ENCODE data around the gene AGMO. TPM values are rescaled to one million over a fixed set of nuclear protein-coding genes. Genes with fewer than 3 reads are reported as not detected.

The AGMO gene
- total and polyA plus RNA-seq, 2 of the 8 experiments (the other 6 are each of a cell fraction or from before 2014, with no cell fraction given) = 0.22 to 0.45 TPM

GRCh38 chr7:15594461-15594860 lies 32.6 kb upstream of the AGMO start:
- H3K27me3 ChIP-seq (replicated peaks in 1 of 4; ENCODE audit: control insufficient read depth in 3 of 4, extremely low read depth in 1 of 4, insufficient read depth in 3 of 4, low read length in 3 of 4) = no peaks in the 10 kb centered on the region
- no peak overlapping the region for H2BK120ac ChIP-seq (replicated peaks; ENCODE audit: low read depth, low read length)
- no peak overlapping the region for H3K4me3 ChIP-seq (ENCODE audit: extremely low read depth in 1 of 4, insufficient read depth in 2 of 4, low read depth in 3 of 4, low read length in 4 of 4)
- H3K14ac ChIP-seq (ENCODE audit: insufficient read length) = no peak overlapping the region
- no peaks in the 10 kb centered on the region for H3K23me2 ChIP-seq (ENCODE audit: low read depth, low read length)
- no peak overlapping the region for H3K4me2 ChIP-seq (ENCODE audit: insufficient read depth in 1 of 2, low read depth in 2 of 2, low read length in 2 of 2)
- DNase-seq (ENCODE audit: low read depth in 1 of 2, low spot score in 2 of 2) (no peak), FAIRE-seq (no peak)
- POLR2A ChIA-PET (ENCODE audit: partially characterized antibody) = no interaction called here
- H2BK5ac ChIP-seq (ENCODE audit: low read depth, low read length) = no peak overlapping the region
- H2BK12ac ChIP-seq (ENCODE audit: low read depth, low read length) = no peak overlapping the region
- H3K18ac ChIP-seq (ENCODE audit: extremely low read depth, low read length) = no peak overlapping the region
- no peak overlapping the region for H3K4ac ChIP-seq (replicated peaks; ENCODE audit: insufficient read length, low read depth, low read length)
- no peak overlapping the region for H2AK5ac ChIP-seq (ENCODE audit: low read depth, low read length)
- no peak overlapping the region for H3K9ac ChIP-seq (replicated peaks in 1 of 4; ENCODE audit: extremely low read depth in 1 of 4, low read depth in 3 of 4, low read length in 3 of 4)
- H3K56ac ChIP-seq (replicated peaks; ENCODE audit: insufficient read length, low read depth, low read length) = no peak overlapping the region
- H4K20me1 ChIP-seq (replicated peaks in 1 of 2; ENCODE audit: control insufficient read depth in 1 of 2, insufficient read depth in 2 of 2, low read length in 2 of 2) = no peaks in the 10 kb centered on the region
- no peak overlapping the region for H4K91ac ChIP-seq (replicated peaks; ENCODE audit: insufficient read length, low read length)
- WGBS, 2 experiments (ENCODE audit: extremely low coverage in 1 of 2, insufficient coverage in 1 of 2, insufficient read length in 1 of 2, insufficient replicate concordance in 2 of 2, low coverage in 1 of 2, low lambda C conversion rate in 2 of 2, missing lambda C conversion rate in 1 of 2) = 76% methylated on average over 5 of the region's 5 CpGs; no CpG with 5 or more reads in 1 of the 2 experiments
- no peak overlapping the region for H2BK20ac ChIP-seq (ENCODE audit: low read length)
- H2BK15ac ChIP-seq (ENCODE audit: low read length) = no peak overlapping the region
- H4K5ac ChIP-seq (ENCODE audit: insufficient read length, low read depth, low read length) = no peak overlapping the region
- no peaks in the 10 kb centered on the region for H3K79me1 ChIP-seq (ENCODE audit: low read depth, low read length)
- no peaks in the 10 kb centered on the region for H3K9me3 ChIP-seq (ENCODE audit: insufficient read depth in 2 of 2, low read depth in 1 of 2, low read length in 1 of 2)
- CTCF ChIA-PET (ENCODE audit: partially characterized antibody) = interaction anchor here (1.2 kb wide), 1 partner anchor 303 kb away, joined by 3 read pairs; no protein-coding TSS in a partner anchor
- no peak overlapping the region for H3K23ac ChIP-seq (ENCODE audit: insufficient read length)
- no peaks in the 10 kb centered on the region for H3K36me3 ChIP-seq (ENCODE audit: control insufficient read depth in 2 of 4, insufficient read depth in 4 of 4, low read length in 3 of 4)
- peak overlapping the region; percentile 39; the same call in 1 of the 2 replicates for H2AFZ ChIP-seq (ENCODE audit: low read length)
- H3K27ac ChIP-seq (ENCODE audit: low read depth, low read length) = no peak overlapping the region
- no peak overlapping the region for H4K8ac ChIP-seq (ENCODE audit: extremely low read depth, insufficient read depth, low read length)
- H3K79me2 ChIP-seq (ENCODE audit: control insufficient read depth in 1 of 2, insufficient read depth in 2 of 2, low read length in 2 of 2) = no peaks in the 10 kb centered on the region
- H3K4me1 ChIP-seq (replicated peaks in 1 of 4; ENCODE audit: control insufficient read depth in 3 of 4, insufficient read depth in 4 of 4, low read length in 3 of 4) = no peaks in the 10 kb centered on the region
- TF ChIP-seq FOSL1 (IDR thresholded peaks at IDR 0.05; ENCODE audit: insufficient read depth, low read depth, low read length) (no peak), ZNF274 (IDR thresholded peaks at IDR 0.05; ENCODE audit: borderline replicate concordance, extremely low read depth, low read length) (no peak), CBX5 (IDR thresholded peaks at IDR 0.05; ENCODE audit: low read depth, low read length) (no peak), CTBP2 (IDR thresholded peaks at IDR 0.05; ENCODE audit: borderline replicate concordance, insufficient read depth, insufficient read length, low read length) (no peak), EZH2 (IDR thresholded peaks at IDR 0.05; ENCODE audit: low read depth, low read length, severe bottlenecking) (no peak), CTCF (IDR thresholded peaks at IDR 0.05; ENCODE audit: control extremely low read depth in 1 of 3, insufficient read depth in 1 of 3, low read depth in 1 of 3, low read length in 3 of 3) (no peak), RAD21 (IDR thresholded peaks at IDR 0.05 in 1 of 2, conservative IDR thresholded peaks at IDR 0.05 in 1 of 2; ENCODE audit: low read depth in 2 of 2, low read length in 2 of 2) (no peak), SIRT6 (IDR thresholded peaks at IDR 0.05; ENCODE audit: low read length) (no peak), SP1 (IDR thresholded peaks at IDR 0.05; ENCODE audit: low read depth, low read length) (no peak), E2F6 (IDR thresholded peaks at IDR 0.05) (no peak), SP4 (IDR thresholded peaks at IDR 0.05; ENCODE audit: low read length) (no peak)
